Epithelial cell of prostate (primary cell): Measurements from ENCODE around the gene ELMOD3.
"Not testable (repeated sequence)": the region's sequence is repeated elsewhere in the genome, so short reads cannot be mapped to it uniquely, and the experiment has no call there.

ENCODE experiments used
- DNase-seq: peaks from one replicate; pipeline ENCODE4 v3.0.0-alpha.2; 2011; ENCODE audit warnings: low read depth, low spot score
- H3K27ac ChIP-seq: fragments of 450-650 bp; 2 replicates; pipeline ENCODE4 v1.5.1; 2017; ENCODE audit warnings: mild to moderate bottlenecking

Gene ELMOD3

DNA sequence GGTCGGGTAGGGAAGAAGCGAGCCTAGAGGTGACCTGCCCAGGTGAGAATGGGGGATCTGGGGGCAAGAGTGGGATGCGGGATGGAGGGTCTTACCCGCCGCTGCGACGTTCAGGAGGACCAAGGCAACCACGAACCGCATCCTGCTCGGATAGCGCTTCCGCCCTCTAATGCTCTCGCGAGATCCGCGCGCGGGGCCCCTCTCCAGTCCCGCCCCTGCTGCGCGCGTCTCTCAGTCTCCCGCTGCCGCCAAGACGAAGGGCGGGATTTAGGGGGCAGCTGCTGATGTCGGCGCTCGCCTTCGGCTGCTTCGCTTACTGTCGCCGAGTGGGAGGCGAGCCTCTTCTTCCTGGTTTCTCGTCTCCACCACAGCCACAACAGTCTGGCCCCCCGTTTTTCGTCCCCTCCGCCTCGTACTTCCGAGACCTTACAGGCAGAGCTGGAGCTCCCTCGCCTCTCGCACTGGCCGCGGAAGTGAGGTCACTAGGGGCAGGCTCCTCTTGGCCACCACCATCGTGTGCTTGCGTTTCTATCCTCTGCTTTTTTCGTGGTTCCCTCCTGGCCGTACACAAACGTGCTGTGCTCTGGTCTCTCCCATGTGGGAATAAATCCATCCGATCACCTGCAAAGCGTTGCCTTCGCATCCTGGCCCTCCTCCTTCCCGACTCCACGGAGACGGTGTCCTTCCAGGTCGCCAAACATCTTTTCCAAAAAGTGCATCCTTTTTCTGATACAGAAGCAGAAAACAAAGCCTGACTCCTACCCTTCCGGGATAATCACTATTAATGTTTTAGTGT, 26.5 kb upstream of the ELMOD3 start, which contains the start of gene TGOLN2:
TGOLN2 (minus strand) TSS at position 168 of the 796 bp plus-strand sequence; CDS start at position 141, 27 bp downstream.
- H3K27ac ChIP-seq, result peak within 1 kb of the TSS; percentile 81
- DNase-seq, result peak; percentile 33

- no peak overlapping the region for H3K27ac ChIP-seq
- DNase-seq, result no peak
Measured at GRCh38 chr2:85329181-85329651, 25.4 kb upstream of the ELMOD3 start.

DNA sequence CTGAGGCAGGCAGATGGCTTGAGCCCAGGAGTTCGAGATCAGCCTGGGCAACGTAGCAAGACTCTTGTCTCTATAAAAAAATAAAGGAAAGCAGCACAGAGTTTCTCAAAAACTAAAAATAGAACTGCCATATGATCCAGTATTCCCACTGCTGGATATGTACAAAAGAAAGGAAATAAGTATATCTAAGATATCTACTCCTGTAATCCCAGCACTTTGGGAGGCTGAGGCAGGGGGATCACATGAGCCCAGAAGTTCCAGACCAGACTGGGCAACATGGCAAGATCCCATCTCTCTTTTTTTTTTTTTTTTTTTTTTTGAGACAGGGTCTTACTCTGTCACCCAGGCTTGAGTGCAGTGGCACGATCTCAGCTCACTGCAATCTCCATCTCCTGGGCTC, 24.9 kb upstream of the ELMOD3 start:
- DNase-seq, H3K27ac ChIP-seq: not testable (repeated sequence)

DNA sequence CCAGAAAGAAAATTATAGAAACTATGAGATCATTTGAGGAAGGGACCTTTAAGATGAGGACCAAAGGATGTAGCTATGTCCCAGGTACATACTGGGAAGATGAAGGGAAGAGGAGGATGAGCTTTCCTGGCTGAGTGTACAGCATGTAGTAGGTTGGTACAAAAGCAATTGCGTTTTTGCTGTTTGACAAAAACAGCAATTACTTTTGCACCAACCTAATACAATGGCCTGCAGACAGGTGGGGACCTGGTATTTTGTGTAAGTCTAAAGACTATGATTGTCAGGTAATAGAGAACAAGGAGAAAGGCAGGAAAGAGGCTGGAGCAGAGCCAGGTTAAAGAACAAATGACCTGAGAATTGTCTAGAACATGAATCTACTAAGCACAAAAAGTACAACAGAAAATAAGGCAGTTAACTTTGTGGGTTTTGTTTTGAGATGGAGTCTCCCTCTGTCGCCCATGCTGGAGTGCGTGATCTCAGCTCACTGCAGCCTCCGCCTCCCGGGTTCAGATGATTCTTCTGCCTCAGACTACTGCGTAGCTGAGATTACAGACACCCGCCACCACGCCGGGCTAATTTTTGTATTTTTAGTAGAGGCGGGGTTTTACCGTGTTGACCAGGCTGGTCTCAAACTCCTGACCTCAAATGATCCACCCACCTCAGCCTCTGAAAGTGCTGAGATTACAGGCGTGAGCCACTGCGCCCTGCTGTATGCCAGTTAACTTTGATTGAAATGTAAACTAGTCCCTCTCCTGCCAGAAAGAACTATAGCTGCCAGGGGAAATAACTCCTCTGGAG, 23.5 kb upstream of the ELMOD3 start:
- no peak overlapping the region for H3K27ac ChIP-seq
- DNase-seq, result no peak

DNA sequence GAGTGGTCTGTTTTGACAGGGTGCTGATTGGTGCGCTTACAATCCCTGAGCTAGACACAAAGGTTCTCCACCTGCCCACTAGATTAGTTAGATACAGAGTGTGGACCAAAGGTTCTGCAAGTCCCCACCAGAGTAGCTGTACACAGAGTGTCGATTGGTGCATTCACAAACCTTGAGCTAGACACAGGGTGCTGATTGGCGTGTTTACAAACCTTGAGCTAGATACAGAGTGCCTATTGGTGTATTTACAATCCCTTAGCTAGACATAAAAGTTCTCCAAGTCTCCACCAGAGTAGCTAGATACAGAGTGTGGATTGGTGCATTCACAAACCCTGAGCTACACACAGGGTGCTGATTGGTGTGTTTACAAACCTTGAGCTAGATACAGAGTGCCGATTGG, 20.7 kb upstream of the ELMOD3 start:
- H3K27ac ChIP-seq, DNase-seq: not testable (repeated sequence)

DNA sequence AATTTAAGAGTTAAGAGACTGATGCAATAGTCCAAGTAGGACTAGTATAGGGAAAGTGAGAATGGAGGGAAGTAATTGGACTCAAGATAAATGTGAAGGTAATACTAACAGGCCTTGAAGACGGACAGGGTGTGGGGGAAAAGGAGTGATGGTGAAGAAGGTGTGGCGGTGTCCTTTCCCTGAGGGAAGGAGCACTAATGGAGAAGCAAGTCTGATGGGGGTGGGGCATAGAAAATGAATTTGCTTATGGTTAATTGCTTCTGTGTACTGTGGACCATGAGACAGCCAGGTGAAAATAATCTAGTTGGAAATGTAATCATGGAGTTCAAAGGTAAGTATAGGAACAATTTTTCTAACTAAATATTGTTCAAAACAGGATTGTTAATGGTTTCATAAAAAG, 19.6 kb upstream of the ELMOD3 start:
- no peak for DNase-seq
- no peak overlapping the region for H3K27ac ChIP-seq

- no peak for DNase-seq
- H3K27ac ChIP-seq, result no peak overlapping the region
Measured at GRCh38 chr2:85340034-85340892, 14.3 kb upstream of the ELMOD3 start.

DNA sequence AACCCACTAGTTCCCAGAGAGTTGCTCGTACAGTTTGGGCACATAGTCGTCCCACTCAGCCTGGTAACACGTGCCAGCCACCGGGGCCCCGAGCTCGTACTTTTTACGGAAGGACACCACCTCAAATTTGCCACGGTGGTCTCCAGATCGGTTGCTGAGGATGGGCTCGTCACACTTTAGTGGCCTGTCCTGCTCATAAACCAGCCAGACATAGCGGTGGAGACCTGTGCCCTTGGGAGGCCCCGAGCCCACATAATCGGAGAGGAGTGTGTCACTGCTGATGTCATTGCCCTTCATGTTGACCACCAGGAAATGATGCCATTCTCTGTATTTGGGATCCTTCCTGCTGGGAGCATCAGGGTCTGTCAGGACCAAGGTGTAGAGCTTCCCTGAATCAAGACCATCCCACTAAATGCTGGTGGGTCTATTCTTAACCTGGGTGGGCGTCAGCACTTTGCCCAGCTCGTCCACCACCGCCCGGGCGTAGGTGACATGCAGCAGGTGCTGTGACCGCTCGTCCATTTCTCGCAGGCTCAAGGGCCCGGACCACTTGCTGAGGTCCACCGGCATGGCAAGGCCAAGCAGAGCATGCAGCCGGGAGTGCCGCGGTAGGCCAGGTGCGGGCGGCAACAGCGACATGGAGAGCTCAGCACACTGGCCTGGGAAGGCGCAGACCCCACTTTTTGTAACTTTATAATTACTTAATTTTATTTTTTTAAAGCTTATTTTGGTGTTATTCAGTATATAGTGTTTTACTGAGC, 13.1 kb upstream of the ELMOD3 start:
- no peak for DNase-seq
- H3K27ac ChIP-seq, result no peak overlapping the region

DNA sequence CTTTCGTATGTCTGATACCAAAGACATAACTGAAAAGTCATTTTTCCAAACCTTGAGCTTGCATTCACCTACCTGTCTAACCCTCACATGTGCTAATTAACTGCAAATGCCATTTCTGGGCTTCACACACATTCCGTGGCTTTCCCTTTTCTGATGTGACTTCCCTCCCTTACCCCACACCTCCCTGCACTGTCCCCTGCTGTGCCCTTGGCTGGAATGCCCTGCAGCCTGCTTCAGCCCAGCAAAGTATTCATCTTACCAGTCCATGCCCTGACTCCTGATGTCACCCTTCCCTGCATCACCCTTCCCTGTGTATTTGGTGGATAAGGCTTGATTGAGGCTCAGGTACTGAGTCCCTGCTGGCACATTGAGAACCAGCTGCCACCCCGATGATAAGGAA, 12.4 kb upstream of the ELMOD3 start:
- no peak overlapping the region for H3K27ac ChIP-seq
- DNase-seq, result no peak

DNA sequence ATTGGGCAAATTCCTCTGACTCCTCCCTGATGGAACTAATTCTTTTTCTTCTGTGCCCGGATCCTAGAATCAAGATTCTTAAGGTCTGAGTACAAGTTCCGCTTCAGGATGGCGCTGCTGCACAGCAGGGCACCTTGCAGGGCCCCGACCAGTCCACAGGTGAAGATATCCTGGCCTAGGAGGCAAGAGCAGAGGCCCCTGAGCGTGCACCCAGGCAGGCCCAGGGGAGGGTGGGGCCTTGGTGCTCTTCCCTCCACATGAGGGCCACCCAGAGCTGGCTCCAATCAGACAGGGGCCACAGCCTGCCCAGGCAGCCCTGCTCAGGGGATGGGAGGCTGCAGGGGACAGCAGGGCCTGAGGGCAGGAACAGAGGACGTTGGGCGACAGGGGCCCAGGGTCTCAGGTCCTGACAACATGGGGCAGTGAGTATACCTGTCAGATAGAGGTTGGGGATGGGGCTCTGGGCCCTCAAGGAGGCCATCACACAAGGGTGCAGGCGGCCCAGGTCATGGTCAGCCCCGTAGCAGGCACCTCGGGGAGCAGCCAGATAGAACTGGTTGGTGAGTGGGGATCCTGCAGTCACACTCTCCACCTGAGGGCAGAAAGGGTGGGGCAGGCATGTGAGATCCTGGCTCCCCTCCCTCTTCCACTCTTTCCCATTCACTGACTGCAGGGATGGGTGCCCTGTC, 11.2 kb upstream of the ELMOD3 start:
- not testable (repeated sequence) for H3K27ac ChIP-seq, DNase-seq

DNA sequence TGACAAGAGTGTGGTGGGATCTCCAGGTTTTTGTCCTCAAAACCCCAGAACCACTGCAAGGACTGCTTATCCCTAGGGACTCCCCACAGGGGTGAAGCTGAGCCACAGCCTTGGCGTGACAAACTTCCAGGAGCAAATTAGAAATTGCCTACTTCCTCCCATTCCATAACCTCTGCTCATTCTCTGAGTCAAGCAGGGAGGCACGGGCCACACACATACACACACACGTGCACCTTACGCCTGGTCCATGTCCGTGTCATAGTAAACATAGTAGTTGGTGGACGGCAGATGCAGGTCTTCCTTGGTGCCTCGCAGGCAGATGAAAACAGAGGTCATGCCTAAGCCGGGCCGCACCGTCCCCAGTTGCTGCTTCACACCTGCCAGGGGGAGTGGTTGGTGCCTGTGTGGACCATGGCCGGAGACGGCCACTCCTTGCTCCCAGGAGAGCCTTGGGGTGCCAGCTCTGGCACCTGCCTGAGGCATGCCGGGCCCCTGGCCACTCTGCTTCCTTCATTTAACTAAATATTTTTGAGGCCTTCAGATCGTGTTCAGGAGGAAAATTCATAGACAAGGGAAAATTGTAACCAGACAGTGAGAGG, 10.1 kb upstream of the ELMOD3 start:
- no peak for DNase-seq
- H3K27ac ChIP-seq, result no peak overlapping the region

- H3K27ac ChIP-seq, result no peak overlapping the region
- DNase-seq, result no peak
Measured at GRCh38 chr2:85347599-85347998, 7.0 kb upstream of the ELMOD3 start.

GRCh38 chr2:85353876-85354285, 688 bp upstream of the ELMOD3 start:
- DNase-seq, result no peak
- peak overlapping the region; percentile 79 for H3K27ac ChIP-seq

GRCh38 chr2:85355073-85355410, 473 bp downstream of the ELMOD3 start:
- no peak for DNase-seq

GRCh38 chr2:85355521-85355920, 952 bp downstream of the ELMOD3 start:
- no peak for DNase-seq
- H3K27ac ChIP-seq, result peak overlapping the region; percentile 79

More at GRCh38 chr2:85355073-85355410, 473 bp downstream of the ELMOD3 start:
- H3K27ac ChIP-seq, result peak overlapping the region; percentile 79

DNA sequence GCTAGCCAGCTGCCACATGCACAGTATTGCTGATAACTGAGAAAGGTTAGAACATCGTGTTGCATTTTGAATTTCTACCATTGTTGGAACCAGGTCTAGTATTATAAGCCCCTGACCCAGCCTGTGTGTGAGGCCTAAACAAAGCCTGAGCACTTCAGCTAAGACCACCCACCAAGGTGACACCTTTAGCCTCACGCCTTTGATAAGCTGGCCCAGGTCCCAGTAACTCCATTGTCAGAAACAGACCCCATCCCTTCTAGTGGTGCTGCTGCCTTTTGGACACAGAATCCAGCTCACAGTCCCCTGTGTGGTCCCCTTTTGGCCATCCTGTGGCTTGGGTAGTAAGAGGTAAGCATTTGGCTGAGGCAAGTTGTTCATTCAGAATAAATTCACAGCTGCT, 1.6 kb downstream of the ELMOD3 start:
- no peak overlapping the region for H3K27ac ChIP-seq
- no peak for DNase-seq

DNA sequence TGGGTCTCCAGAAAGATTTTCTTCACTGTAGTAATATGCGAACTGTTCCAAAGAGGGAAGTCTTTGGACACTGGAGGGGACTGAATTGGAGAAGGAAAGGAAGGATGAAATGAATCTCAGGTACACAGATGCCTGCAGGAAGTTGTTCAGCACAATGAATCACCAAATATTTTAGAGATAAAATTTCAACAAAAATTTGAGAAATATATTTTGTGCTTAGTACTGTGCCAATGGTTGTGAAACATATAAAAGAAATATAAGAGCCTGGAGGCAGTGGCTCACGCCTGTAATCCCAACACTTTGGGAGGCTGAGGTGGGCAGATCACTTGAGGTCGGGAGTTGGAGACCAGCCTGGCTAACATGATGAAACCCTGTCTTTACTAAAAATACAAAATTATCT, 3.2 kb downstream of the ELMOD3 start:
- peak overlapping the region; percentile 51 for H3K27ac ChIP-seq
- DNase-seq, result no peak

DNA sequence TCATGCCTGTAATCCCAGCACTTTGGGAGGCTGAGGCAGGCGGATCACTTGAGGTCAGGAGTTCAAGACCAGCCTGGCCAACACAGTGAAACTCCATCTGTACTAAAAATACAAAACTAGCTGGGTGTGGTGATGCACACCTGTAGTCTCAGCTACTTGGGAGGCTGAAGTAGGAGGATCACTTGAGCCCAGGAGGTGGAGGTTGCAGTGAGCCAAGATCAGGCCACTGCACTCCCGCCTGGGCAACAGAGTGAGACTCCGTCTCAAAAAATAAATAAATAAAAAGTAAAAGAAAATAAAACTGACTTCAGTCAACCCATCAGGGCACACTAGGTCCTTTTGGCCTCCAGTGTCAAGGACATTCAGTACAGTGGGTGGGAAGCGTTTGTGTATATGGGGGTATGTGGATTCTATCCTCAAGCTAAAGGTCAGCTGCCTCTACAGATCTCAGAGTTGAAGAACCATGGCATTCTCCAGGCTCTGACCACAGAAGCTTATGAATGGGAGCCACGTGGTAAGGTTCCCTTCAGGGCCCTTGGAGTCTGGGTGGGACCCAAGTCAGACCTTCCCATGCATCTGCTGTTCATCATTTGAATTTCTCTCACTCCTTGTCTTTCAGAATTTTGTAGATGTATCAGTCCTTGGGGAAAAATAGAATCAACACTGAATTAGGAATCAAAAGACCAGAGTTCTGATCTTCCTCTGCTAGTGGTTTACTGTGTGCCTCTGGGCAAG, 8.3 kb downstream of the ELMOD3 start:
- DNase-seq, H3K27ac ChIP-seq: not testable (repeated sequence)
